CD4-positive, alpha-beta T cell treated with Interleukin-4 for 4 hours (primary cell): ENCODE data around the gene CFAP77.

Experiments used
- DNase-seq: peaks from one replicate; pipeline ENCODE4 v3.0.0-alpha.2; 2020

Gene CFAP77

DNA sequence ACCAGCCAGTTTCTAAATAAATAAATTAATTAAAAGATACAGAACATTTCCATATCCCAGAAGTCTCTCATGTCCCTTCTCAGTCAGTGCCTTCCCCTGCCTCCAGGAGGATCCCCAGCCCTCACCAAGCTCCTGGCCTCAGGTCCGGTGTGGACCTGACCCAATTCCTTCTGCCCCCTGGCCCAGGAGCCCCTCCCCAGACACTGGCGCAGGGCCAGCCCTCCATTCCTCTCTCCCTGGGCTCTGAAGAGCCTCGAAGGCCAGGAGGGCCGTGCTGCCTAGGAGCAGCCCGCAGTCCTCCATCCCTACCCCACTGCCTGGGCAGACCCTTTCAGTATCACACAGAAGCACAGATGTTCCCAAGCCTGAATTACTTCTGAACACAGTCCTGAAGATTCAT is 110.6 kb downstream of the CFAP77 start:
- no peak for DNase-seq

- DNase-seq: no peak
These were observed 115.5 kb downstream of the CFAP77 start for GRCh38 chr9:132525308-132526023.

- DNase-seq: no peak
These were observed 121.2 kb downstream of the CFAP77 start for GRCh38 chr9:132531195-132531594.

- no peak for DNase-seq
These were observed 121.9 kb downstream of the CFAP77 start for GRCh38 chr9:132531710-132532570.

GRCh38 chr9:132534832-132535231 is 124.8 kb downstream of the CFAP77 start:
- DNase-seq: no peak

GRCh38 chr9:132536124-132536523 is 126.1 kb downstream of the CFAP77 start:
- no peak for DNase-seq

- DNase-seq: no peak
These were observed 127.3 kb downstream of the CFAP77 start for GRCh38 chr9:132537352-132537751.

DNA sequence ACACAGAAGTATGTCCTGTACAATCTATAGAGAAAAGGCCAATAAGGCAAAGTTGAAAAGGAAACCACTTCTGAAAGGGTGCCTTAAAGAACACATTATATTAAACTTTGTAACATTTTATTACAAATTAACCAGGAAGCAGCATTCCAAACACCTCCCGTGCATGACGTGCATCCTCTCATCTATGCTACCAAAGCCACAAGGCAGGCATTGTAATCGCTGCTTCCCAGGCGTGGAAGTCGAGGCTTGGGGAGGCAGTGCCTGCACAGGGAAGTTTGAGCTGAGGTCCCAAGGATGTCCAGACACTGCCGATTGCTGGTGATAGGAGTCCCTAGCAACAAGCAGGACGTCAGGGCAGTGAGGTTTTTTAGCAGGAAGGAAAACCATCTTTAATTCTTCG is 128.1 kb downstream of the CFAP77 start:
- no peak for DNase-seq

GRCh38 chr9:132539096-132539495 is 129.1 kb downstream of the CFAP77 start:
- DNase-seq: no peak

DNA sequence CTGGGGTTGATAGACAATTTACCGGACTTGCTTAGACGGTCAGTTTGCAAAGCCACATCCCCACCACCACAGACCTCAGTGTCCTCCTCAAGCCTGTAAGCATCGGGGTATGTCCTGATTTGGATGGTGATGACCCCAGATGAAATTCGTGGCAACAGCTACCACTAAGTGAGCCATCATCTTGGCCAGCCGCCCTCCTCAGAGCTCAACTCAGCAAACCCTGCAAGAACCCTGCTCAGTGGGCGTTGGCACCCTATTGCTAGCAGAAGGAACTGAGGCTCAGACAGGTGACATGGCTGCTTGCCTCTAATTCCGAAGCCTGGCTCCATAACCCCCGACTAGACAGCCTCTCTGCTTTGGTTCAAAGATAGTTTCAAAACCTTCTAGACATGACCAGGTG is 131.0 kb downstream of the CFAP77 start:
- no peak for DNase-seq

GRCh38 chr9:132541870-132542830 is 132.1 kb downstream of the CFAP77 start:
- DNase-seq: no peak

- no peak for DNase-seq
These were observed 133.2 kb downstream of the CFAP77 start for GRCh38 chr9:132543251-132543650.

- no peak for DNase-seq
These were observed 133.9 kb downstream of the CFAP77 start for GRCh38 chr9:132543960-132544359.

- no peak for DNase-seq
These were observed 135.6 kb downstream of the CFAP77 start for GRCh38 chr9:132545578-132545977.

DNA sequence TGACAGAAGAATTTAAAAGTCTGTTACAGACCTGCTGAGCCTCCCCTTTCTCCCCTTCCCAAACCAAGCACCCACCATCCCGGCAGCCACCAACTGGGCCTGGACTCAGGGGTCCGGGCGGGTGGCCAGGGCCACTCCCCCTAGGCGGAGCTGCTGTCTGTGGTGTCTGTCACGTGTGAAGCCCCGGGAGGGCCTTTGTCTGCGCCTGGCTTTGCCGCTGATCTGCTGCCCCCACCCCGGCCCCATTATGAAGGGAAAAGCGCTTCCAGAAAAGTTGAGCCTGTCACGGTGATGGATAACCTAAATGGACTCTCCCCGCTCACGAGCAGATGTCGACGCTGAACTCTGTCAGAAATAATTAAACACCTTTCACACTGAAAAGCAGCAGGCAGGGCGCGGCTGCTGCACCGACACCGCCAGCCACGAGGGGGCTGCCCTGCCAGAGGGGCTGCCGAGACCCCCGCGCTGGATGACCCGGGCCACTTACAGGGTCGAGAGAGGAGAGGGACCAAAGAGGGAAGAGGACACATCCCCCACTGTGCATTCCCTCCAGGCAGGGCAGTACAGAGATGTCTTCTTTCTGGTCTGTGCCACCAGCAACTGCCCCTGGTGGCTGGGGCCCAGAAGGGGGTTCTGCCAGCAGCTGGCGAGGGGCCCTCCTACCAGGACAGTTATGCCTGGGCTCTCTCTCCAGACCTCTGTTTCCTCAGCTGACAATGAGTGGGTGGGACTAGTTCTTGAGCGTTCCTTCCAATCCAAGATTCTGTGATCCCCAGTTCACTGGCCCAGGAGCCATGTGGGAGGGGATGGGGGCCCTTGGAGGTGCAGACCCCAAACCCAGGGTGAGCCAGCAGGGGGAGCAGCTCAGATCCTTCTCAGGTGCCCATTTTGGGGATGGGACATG is 136.4 kb downstream of the CFAP77 start:
- no peak for DNase-seq

DNA sequence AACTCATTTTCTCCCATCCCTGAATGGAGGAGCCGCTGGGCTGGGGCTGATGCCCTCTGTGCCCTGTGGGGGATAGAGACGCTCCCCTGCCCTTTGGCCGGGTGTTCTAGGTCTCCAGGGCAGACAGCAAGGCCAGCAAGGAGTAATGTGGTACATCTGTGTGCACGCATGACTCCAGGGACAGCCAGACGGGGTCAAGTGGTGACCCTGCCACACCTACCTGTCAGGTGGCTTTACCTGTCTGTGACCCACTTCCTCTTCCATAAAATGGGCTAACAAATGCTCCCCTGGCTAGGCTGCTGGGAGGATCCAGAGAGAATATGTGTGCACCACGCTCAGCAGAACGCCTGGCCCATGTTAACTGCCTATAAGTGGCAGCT is 137.0 kb downstream of the CFAP77 start:
- no peak for DNase-seq

DNA sequence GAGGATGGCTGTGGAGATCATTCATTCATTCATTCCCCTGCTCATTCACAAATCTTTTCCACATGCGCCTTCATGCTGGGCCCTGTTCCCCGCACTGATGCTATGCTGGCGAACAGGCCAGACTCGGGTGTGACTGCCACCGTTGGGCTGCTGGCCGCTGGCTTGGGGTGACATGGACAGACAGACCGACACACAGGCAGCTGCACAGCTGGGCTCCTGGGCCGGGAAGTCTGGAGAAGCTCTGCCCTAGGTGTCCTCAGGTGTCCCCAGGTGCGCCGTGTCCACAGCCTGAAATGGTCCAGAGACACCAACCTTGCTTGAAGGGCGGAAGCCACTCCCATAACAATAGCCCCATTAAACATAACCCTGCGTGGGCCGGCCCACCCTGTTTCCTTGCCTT is 137.4 kb downstream of the CFAP77 start:
- DNase-seq: no peak

GRCh38 chr9:132547976-132548730 is 138.1 kb downstream of the CFAP77 start:
- no peak for DNase-seq

DNA sequence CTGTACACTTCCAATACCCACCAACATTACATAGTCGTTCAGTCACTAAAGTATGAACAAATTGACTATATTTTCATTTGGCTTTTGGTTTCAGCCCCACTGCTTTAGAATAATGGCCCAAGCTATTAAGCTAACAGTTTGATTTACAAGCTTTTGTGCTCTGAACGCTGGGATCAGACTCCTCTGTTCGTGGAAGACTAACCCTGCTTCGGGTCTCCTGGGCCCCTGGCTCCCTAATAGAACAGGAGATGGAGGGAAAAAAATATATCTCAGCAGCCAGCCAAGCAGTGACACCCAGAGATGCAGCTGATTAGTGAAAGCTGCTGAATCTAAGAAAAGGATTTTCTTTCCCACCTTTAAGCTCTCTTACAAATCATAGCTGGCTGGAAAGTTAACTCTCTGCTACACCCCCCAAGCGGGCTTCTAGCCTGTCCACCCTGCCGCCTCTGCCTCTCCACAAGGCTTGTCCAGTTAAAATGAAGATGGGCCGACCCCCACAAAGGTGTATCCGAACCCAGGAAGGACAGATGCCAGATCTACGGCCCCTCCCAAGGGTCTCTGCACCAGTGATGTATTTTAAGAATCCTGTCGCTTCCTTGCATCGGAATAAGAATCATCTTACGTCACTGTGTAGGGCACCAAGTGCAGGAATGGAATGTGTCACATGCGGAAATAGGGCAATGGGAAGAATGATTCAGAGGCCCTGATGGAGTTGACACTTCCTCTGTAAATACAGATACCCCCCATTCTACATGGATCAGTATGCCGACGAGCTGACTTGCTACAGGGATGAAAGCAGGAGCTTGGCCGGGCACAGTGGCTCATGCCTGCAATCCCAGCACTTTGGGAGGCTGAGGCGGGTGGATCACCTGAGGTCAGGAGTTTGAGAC is 139.0 kb downstream of the CFAP77 start:
- no peak for DNase-seq

DNA sequence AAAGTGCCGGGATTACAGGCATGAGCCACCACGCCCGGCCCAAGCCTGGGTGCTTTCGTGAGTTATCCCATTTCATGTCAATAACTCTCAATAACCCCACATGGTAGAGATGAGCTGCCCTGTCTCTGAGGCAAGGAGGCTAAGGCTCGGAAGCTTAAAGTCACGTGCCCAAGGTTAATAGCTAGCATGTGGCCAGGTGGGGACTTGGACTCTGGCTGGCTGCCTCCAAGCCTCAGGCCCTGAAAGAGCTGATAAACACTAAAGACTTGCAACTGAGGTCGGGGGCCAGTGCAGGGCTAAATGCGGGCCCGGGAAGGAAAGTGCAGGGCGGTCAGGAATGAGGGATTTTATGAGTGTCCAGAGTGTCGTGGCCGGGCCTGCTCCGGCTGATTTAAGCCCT is 141.5 kb downstream of the CFAP77 start:
- DNase-seq: no peak
